ENCODE results near the gene PCNX3. TPM values are rescaled to one million over a fixed set of nuclear protein-coding genes. Genes with fewer than 3 reads are reported as not detected.

Gene PCNX3
- total RNA-seq, 4 donors from 2014 or later = 38.5 to 59.3 (median 43.6) TPM

- DNase-seq (ENCODE audit: low spot score in 2 of 2) = no peak
- 36% methylated on average over 19 of the region's 87 CpGs for WGBS
- Histone ChIP-seq H3K27me3 (no peaks in the 10 kb centered on the region), H3K4me3 (peak overlapping the region; percentile 57), H3K9me3 (no peaks in the 10 kb centered on the region), H3K27ac (peak overlapping the region; percentile 60), H3K36me3 (peaks cover 21% of the 10 kb centered on the region), H3K4me1 (peaks cover 45% of the 10 kb centered on the region)
- TF ChIP-seq POLR2AphosphoS5 (IDR thresholded peaks at IDR 0.05) (no peak), POLR2A (IDR thresholded peaks at IDR 0.05) (no peak), CTCF (IDR thresholded peaks at IDR 0.05) (no peak), EP300 (IDR thresholded peaks at IDR 0.05) (no peak)
Observed at GRCh38 chr11:65646958-65647701, 31.6 kb downstream of the PCNX3 start.

- Histone ChIP-seq H3K36me3 (peaks cover 22% of the 10 kb centered on the region), H3K4me1 (peaks cover 60% of the 10 kb centered on the region), H3K27ac (no peak overlapping the region)
Observed at GRCh38 chr11:65648997-65649493, 33.5 kb downstream of the PCNX3 start.

GRCh38 chr11:65649656-65650546 is 34.3 kb downstream of the PCNX3 start:
- TF ChIP-seq EP300 (IDR thresholded peaks at IDR 0.05) (no peak), POLR2A (IDR thresholded peaks at IDR 0.05) (no peak), CTCF (IDR thresholded peaks at IDR 0.05) (no peak), POLR2AphosphoS5 (IDR thresholded peaks at IDR 0.05) (no peak)
- H3K4me3 ChIP-seq = peak overlapping the region; percentile 12
- H3K27ac ChIP-seq = peak overlapping the region; percentile 94
- no peaks in the 10 kb centered on the region for H3K27me3 ChIP-seq
- 76% methylated on average over 5 of the region's 16 CpGs for WGBS
- peaks cover 31% of the 10 kb centered on the region for H3K36me3 ChIP-seq
- H3K4me1 ChIP-seq = peaks cover 56% of the 10 kb centered on the region
- no peak for DNase-seq (ENCODE audit: low spot score in 2 of 2)
- H3K9me3 ChIP-seq = no peaks in the 10 kb centered on the region

More at GRCh38 chr11:65648997-65649493, 33.5 kb downstream of the PCNX3 start:
- WGBS = 43% methylated on average over 7 of the region's 12 CpGs
- no peak for DNase-seq (ENCODE audit: low spot score in 2 of 2)
- H3K4me3 ChIP-seq = no peak overlapping the region
- TF ChIP-seq EP300 (IDR thresholded peaks at IDR 0.05) (no peak), POLR2A (IDR thresholded peaks at IDR 0.05) (no peak), CTCF (IDR thresholded peaks at IDR 0.05) (no peak), POLR2AphosphoS5 (IDR thresholded peaks at IDR 0.05) (no peak)
- H3K9me3 ChIP-seq = no peaks in the 10 kb centered on the region
- H3K27me3 ChIP-seq = no peaks in the 10 kb centered on the region

GRCh38 chr11:65650547-65651338 is 35.2 kb downstream of the PCNX3 start:
- DNase-seq (ENCODE audit: low spot score in 2 of 2) = peak in 1 of 2 donors; percentile 79
- Histone ChIP-seq H3K4me1 (peaks cover 56% of the 10 kb centered on the region), H3K9me3 (no peaks in the 10 kb centered on the region), H3K27me3 (no peaks in the 10 kb centered on the region), H3K4me3 (peak overlapping the region; percentile 12), H3K27ac (peak overlapping the region; percentile 94), H3K36me3 (peaks cover 39% of the 10 kb centered on the region)
- no peak for TF ChIP-seq CTCF (IDR thresholded peaks at IDR 0.05)
- 58% methylated on average over 20 of the region's 20 CpGs for WGBS
